NCI-H1930 (cell line): ENCODE measurements around the gene DTX1.

Experiments
- DNase-seq, 2 experiments: peaks; one replicate each; lab custom pipeline; 2025; lab: John Stamatoyannopoulos, UW

Gene DTX1

GRCh38 chr12:113055594-113056380 lies 743 bp upstream of the DTX1 start:
- no peak for DNase-seq

GRCh38 chr12:113056381-113056630 lies 224 bp upstream of the DTX1 start:
- DNase-seq: no peak

- DNase-seq: no peak
These were observed 1.3 kb downstream of the DTX1 start for GRCh38 chr12:113057565-113058485.

- no peak for DNase-seq
These were observed 2.0 kb downstream of the DTX1 start for GRCh38 chr12:113058553-113058952.

GRCh38 chr12:113059071-113059595 lies 2.6 kb downstream of the DTX1 start:
- no peak for DNase-seq

GRCh38 chr12:113060336-113060960 lies 3.9 kb downstream of the DTX1 start:
- DNase-seq: no peak

GRCh38 chr12:113061061-113061694 lies 4.6 kb downstream of the DTX1 start:
- DNase-seq: no peak

GRCh38 chr12:113062502-113063395 lies 6.2 kb downstream of the DTX1 start:
- no peak for DNase-seq

GRCh38 chr12:113063396-113064350 lies 7.1 kb downstream of the DTX1 start:
- no peak for DNase-seq

- no peak for DNase-seq
These were observed 8.0 kb downstream of the DTX1 start for GRCh38 chr12:113064395-113065125.

- DNase-seq: no peak
These were observed 8.8 kb downstream of the DTX1 start for GRCh38 chr12:113065126-113066007.

GRCh38 chr12:113066813-113067400 lies 10.4 kb downstream of the DTX1 start:
- DNase-seq: no peak

GRCh38 chr12:113067987-113068935 lies 11.7 kb downstream of the DTX1 start:
- DNase-seq: no peak

GRCh38 chr12:113069149-113069548 lies 12.6 kb downstream of the DTX1 start:
- DNase-seq: no peak

- no peak for DNase-seq
These were observed 13.2 kb downstream of the DTX1 start for GRCh38 chr12:113069751-113070116.

- no peak for DNase-seq
These were observed 13.8 kb downstream of the DTX1 start for GRCh38 chr12:113070117-113070906.
